VCaP (cell line): ENCODE results near the gene IQCF5.
"Not testable (repeated sequence)": the region's sequence is repeated elsewhere in the genome, so short reads cannot be mapped to it uniquely, and the experiment has no call there.

ENCODE experiments used
- H3K27ac ChIP-seq: fragments of 450-650 bp; 2 replicates; pipeline ENCODE4 v1.5.1; 2017
- CTCF ChIP-seq: fragments of 450-650 bp; conservative IDR thresholded peaks from 2 replicates; pipeline ENCODE4 v1.5.1; 2017; ENCODE audit warnings: mild to moderate bottlenecking, moderate library complexity

Gene IQCF5

GRCh38 chr3:51862886-51863285 is 12.5 kb downstream of the IQCF5 start:
- TF ChIP-seq CTCF: no peak
- H3K27ac ChIP-seq: no peak overlapping the region

GRCh38 chr3:51860703-51861665 is 14.4 kb downstream of the IQCF5 start, which contains the start of gene IQCF2:
Gene IQCF2 (plus strand): TSS chr3:51861615. CDS start chr3:51861667, 52 bp downstream.
- no peak within 1 kb of the TSS for H3K27ac ChIP-seq
- no peak for TF ChIP-seq CTCF

GRCh38 chr3:51855411-51855810 is 20.0 kb downstream of the IQCF5 start:
- not testable (repeated sequence) for H3K27ac ChIP-seq

- H3K27ac ChIP-seq: no peak overlapping the region
- no peak for TF ChIP-seq CTCF
Measured at GRCh38 chr3:51845129-51845528, 30.3 kb downstream of the IQCF5 start.

- no peak overlapping the region for H3K27ac ChIP-seq
- TF ChIP-seq CTCF: no peak
Measured at GRCh38 chr3:51836606-51837005, 38.8 kb downstream of the IQCF5 start.

GRCh38 chr3:51830836-51831385 is 44.5 kb downstream of the IQCF5 start:
- no peak for TF ChIP-seq CTCF
- H3K27ac ChIP-seq: no peak overlapping the region

GRCh38 chr3:51830345-51830744 is 45.1 kb downstream of the IQCF5 start:
- no peak for TF ChIP-seq CTCF

GRCh38 chr3:51828297-51828696 is 47.1 kb downstream of the IQCF5 start:
- no peak overlapping the region for H3K27ac ChIP-seq
- no peak for TF ChIP-seq CTCF

More at GRCh38 chr3:51830345-51830744, 45.1 kb downstream of the IQCF5 start:
- H3K27ac ChIP-seq: no peak overlapping the region
